ENCODE measurements around the gene SORCS1. TPM values are rescaled to one million over a fixed set of nuclear protein-coding genes. Genes with fewer than 3 reads are reported as not detected.

Gene SORCS1
- total and polyA plus RNA-seq, 2 experiments from 2014 or later: 2.9 to 8.9 TPM

DNA sequence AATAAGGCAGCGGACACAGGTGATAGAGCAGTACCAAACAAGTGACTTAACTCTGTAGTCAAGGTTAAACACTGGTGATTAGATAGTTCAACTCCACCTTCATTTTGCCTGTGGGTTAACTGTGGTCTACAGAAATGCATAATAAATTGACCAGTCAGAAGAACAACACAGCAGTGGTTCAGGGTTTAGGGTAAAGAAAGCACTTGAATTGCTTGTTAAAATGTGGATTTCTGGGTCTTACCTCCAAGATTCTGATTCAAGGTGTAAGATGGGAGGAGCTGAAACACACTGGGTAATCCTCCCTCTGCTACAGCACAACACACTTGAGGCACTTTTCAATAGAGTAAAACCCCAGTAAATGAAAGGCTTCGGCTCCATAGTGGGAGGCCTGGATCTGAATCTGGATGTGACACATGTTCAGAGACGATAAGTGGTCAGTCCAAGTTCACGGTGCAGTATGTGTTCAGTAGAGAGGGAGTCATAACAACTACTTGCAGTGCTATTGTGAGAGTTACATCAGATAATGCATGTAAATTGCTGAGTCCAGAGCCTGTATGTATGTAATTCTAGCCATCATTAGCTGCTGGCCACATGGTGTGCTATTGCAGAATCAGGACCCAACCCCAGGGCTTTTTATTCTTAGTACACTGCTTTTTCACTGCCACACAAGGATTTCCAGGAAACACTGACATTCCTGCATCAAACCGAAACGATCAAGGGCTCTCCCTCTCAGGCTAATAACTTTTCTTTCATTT, 141.7 kb downstream of the SORCS1 start:
- H3K4me2 ChIP-seq: no peak overlapping the region
- Mint-ChIP-seq H3K36me3 (ENCODE audit: low read depth) (no peaks in the 10 kb centered on the region), H3K27me3 (ENCODE audit: insufficient read depth, low read depth, poor library complexity) (peaks cover 3% of the 10 kb centered on the region), H3K4me3 (no peak overlapping the region), H3K9me3 (no peaks in the 10 kb centered on the region), H3K27ac (no peak overlapping the region), H3K4me1 (peaks cover 21% of the 10 kb centered on the region)
- peaks cover 5% of the 10 kb centered on the region; the same call in 1 of the 2 replicates for H3K4me1 ChIP-seq (ENCODE audit: insufficient read depth)
- H3K4me3 ChIP-seq: no peak overlapping the region
- no peaks in the 10 kb centered on the region for H4K20me1 ChIP-seq (replicated peaks; ENCODE audit: insufficient read depth)
- H3K27ac ChIP-seq (ENCODE audit: low read depth): no peak overlapping the region
- no peak for ATAC-seq
- H3K9me2 ChIP-seq (ENCODE audit: insufficient read depth): no peaks in the 10 kb centered on the region
- no peaks in the 10 kb centered on the region for H3K36me3 ChIP-seq (ENCODE audit: insufficient read depth)
- TF ChIP-seq ZNF331 (CRISPR knock-in tag; IDR thresholded peaks at IDR 0.05; ENCODE audit: low read depth) (no peak), EZH2 (IDR thresholded peaks at IDR 0.05; ENCODE audit: low read depth, unreplicated experiment) (no peak), ZNF114 (CRISPR knock-in tag; IDR thresholded peaks at IDR 0.05) (no peak), CREB1 (CRISPR knock-in tag; IDR thresholded peaks at IDR 0.05; ENCODE audit: low read depth) (no peak)
- TF ChIP-seq, protein P1, sequence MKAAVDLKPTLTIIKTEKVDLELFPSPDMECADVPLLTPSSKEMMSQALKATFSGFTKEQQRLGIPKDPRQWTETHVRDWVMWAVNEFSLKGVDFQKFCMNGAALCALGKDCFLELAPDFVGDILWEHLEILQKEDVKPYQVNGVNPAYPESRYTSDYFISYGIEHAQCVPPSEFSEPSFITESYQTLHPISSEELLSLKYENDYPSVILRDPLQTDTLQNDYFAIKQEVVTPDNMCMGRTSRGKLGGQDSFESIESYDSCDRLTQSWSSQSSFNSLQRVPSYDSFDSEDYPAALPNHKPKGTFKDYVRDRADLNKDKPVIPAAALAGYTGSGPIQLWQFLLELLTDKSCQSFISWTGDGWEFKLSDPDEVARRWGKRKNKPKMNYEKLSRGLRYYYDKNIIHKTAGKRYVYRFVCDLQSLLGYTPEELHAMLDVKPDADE (IDR thresholded peaks at IDR 0.05): no peak
- H3F3A ChIP-seq (replicated peaks; ENCODE audit: low read depth): no peaks in the 10 kb centered on the region
- peak; percentile 15 for DNase-seq (ENCODE audit: low spot score)
- no peaks in the 10 kb centered on the region for H3K27me3 ChIP-seq (ENCODE audit: insufficient read depth)
- no peaks in the 10 kb centered on the region for H3K79me2 ChIP-seq (replicated peaks; ENCODE audit: insufficient read depth)
- no peak overlapping the region for H2AFZ ChIP-seq

DNA sequence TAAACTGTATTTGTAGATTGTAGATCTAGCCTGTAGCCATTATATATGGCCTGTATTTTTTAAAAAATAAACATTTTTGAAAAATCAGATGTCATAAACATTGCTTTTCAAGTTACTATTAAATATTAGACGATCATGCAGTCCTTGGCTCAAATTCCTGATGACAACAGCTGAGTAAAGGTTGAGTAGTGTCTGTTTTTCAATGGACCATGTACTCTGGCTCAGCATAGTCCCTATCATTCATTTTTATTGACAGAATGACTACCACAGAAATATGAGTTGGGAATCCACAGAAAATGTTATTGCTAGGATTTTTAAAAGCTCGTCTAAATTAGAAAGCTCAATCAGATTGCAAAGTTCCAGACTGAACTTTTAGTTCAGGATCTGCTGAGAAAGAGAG, 145.4 kb downstream of the SORCS1 start:
- Histone ChIP-seq H3K9me2 (ENCODE audit: insufficient read depth) (no peaks in the 10 kb centered on the region), H3K36me3 (ENCODE audit: insufficient read depth) (no peaks in the 10 kb centered on the region; the same call in 1 of the 2 replicates), H3K4me2 (no peak overlapping the region), H3F3A (replicated peaks; ENCODE audit: low read depth) (no peaks in the 10 kb centered on the region), H3K4me1 (ENCODE audit: insufficient read depth) (peaks cover 5% of the 10 kb centered on the region; the same call in 1 of the 2 replicates), H3K4me3 (no peak overlapping the region), H3K79me2 (replicated peaks; ENCODE audit: insufficient read depth) (no peaks in the 10 kb centered on the region), H2AFZ (no peak overlapping the region), H3K27ac (ENCODE audit: low read depth) (no peak overlapping the region), H4K20me1 (replicated peaks; ENCODE audit: insufficient read depth) (no peaks in the 10 kb centered on the region), H3K27me3 (ENCODE audit: insufficient read depth) (no peaks in the 10 kb centered on the region)
- H3K36me3 Mint-ChIP-seq (ENCODE audit: low read depth): no peaks in the 10 kb centered on the region
- H3K27me3 Mint-ChIP-seq (ENCODE audit: insufficient read depth, low read depth, poor library complexity): peaks cover 3% of the 10 kb centered on the region
- no peak overlapping the region for H3K27ac Mint-ChIP-seq
- no peak for DNase-seq (ENCODE audit: low spot score)
- no peak overlapping the region for H3K4me3 Mint-ChIP-seq
- ATAC-seq: no peak
- H3K9me3 Mint-ChIP-seq: peaks cover 2% of the 10 kb centered on the region; the same call in 1 of the 3 replicates
- H3K4me1 Mint-ChIP-seq: peaks cover 17% of the 10 kb centered on the region
- TF ChIP-seq STAT1 (IDR thresholded peaks at IDR 0.05; ENCODE audit: unreplicated experiment) (no peak), JUNB (IDR thresholded peaks at IDR 0.05; ENCODE audit: unreplicated experiment) (no peak)
- TF ChIP-seq, protein P2, sequence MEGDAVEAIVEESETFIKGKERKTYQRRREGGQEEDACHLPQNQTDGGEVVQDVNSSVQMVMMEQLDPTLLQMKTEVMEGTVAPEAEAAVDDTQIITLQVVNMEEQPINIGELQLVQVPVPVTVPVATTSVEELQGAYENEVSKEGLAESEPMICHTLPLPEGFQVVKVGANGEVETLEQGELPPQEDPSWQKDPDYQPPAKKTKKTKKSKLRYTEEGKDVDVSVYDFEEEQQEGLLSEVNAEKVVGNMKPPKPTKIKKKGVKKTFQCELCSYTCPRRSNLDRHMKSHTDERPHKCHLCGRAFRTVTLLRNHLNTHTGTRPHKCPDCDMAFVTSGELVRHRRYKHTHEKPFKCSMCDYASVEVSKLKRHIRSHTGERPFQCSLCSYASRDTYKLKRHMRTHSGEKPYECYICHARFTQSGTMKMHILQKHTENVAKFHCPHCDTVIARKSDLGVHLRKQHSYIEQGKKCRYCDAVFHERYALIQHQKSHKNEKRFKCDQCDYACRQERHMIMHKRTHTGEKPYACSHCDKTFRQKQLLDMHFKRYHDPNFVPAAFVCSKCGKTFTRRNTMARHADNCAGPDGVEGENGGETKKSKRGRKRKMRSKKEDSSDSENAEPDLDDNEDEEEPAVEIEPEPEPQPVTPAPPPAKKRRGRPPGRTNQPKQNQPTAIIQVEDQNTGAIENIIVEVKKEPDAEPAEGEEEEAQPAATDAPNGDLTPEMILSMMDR (conservative IDR thresholded peaks at IDR 0.05; ENCODE audit: low read depth in 2 of 2): no peak
- TF ChIP-seq, protein P3, sequence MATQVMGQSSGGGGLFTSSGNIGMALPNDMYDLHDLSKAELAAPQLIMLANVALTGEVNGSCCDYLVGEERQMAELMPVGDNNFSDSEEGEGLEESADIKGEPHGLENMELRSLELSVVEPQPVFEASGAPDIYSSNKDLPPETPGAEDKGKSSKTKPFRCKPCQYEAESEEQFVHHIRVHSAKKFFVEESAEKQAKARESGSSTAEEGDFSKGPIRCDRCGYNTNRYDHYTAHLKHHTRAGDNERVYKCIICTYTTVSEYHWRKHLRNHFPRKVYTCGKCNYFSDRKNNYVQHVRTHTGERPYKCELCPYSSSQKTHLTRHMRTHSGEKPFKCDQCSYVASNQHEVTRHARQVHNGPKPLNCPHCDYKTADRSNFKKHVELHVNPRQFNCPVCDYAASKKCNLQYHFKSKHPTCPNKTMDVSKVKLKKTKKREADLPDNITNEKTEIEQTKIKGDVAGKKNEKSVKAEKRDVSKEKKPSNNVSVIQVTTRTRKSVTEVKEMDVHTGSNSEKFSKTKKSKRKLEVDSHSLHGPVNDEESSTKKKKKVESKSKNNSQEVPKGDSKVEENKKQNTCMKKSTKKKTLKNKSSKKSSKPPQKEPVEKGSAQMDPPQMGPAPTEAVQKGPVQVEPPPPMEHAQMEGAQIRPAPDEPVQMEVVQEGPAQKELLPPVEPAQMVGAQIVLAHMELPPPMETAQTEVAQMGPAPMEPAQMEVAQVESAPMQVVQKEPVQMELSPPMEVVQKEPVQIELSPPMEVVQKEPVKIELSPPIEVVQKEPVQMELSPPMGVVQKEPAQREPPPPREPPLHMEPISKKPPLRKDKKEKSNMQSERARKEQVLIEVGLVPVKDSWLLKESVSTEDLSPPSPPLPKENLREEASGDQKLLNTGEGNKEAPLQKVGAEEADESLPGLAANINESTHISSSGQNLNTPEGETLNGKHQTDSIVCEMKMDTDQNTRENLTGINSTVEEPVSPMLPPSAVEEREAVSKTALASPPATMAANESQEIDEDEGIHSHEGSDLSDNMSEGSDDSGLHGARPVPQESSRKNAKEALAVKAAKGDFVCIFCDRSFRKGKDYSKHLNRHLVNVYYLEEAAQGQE (IDR thresholded peaks at IDR 0.05; ENCODE audit: unreplicated experiment): no peak

Data from GM23338 (cell line).